HG03460 (cell line): ENCODE results near the gene IER2.

Source experiments
- ATAC-seq: cut with Tn5 transposase; IDR thresholded peaks from one replicate; pipeline ENCODE4 v1.9.1; 2021; ENCODE audit not compliant: unreplicated experiment

Gene IER2, protein sequence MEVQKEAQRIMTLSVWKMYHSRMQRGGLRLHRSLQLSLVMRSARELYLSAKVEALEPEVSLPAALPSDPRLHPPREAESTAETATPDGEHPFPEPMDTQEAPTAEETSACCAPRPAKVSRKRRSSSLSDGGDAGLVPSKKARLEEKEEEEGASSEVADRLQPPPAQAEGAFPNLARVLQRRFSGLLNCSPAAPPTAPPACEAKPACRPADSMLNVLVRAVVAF

GRCh38 chr19:13150187-13150930 is at the start of gene IER2, which contains the start of gene STX10:
TSS of gene IER2 (plus strand) at chr19:13150411. CDS start at chr19:13153187, 2,776 bp downstream.
TSS of gene STX10 (minus strand) at chr19:13150375. CDS start at chr19:13150173, 202 bp downstream.
- peak; percentile 33 for ATAC-seq

GRCh38 chr19:13100841-13101589 is 49.2 kb upstream of the IER2 start:
- no peak for ATAC-seq

DNA sequence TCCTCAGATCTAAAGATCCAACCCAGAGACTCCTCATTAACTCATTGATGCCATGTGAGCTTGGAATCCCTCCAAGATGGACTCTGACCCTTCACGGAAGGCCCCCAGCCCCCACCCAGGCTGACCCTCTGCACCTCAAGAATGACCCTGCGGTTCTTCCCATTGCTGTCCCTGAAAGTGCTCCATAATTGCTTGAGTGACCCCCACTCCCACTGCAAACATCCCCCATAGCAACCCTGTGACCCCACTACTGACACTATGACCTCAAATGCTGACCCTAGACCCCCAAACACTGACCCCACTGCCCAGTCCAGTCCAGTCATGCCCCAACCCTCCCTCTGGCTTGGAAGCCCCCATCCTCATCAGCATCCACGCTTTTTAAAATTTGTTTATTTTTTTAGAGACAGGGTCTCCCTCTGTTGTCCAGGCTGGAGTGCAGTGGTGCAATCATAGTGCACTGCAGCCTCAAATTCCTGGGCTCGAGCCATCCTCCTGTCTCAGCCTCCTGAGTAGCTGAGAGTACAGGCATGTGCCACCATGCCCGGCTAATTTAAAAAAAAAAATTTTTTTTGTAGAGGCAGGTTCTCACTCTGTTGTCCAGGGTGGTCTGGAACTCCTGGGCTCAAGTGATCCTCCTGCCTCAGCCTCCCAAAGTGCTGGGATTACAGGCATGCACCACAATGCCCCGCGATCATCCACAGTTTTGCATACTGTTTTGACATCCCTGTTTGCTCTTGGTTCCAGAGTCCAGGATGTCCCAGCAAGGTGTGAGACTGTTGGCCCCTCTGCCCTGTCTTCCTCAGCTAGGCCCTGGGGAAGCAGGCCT is 48.4 kb upstream of the IER2 start:
- no peak for ATAC-seq

DNA sequence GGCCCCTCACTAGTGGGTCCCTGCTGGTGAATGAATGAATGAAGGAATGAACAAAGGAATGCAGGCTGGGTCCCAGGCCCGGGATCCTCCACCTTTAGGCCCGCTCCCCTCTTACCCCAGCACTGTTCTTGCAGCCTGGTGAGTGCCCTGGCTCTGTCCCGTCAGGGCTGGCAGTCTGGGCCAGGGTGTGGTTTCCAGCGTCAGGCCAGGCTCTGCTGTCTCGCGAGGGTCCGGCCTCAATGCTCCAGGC is 47.9 kb upstream of the IER2 start:
- no peak for ATAC-seq

GRCh38 chr19:13102666-13103580 is 47.3 kb upstream of the IER2 start, which contains the start of gene LYL1:
TSS of gene LYL1 (minus strand) at chr19:13102858. CDS start at chr19:13101171, 1,687 bp downstream.
- no peak for ATAC-seq

GRCh38 chr19:13103581-13104359 is 46.4 kb upstream of the IER2 start:
- ATAC-seq: no peak

DNA sequence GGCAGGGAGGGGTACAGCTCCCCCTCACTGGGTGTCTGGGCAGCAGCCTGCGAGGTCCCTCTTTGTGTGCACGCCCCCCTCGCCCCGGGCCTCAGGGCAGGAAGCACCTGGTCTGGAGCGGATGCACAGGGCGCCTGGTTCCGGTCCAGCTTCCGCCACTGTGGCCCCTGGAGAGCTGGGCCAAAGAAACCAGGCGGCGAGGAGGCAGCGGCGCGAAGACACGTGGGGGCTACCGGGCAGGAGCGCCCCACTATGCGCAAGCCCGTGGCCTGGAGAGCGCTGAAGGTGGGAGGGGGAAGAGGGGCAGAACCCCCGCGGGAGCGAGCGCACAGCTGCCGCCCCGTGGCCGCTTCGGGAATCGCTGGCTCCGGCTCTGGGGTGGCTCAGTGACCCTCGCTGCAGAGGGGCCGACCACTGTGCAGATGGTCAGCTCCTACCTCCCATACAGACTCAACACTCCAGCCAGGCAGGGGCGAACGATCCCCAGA is 45.8 kb upstream of the IER2 start:
- no peak for ATAC-seq

GRCh38 chr19:13104848-13105711 is 45.1 kb upstream of the IER2 start:
- no peak for ATAC-seq

DNA sequence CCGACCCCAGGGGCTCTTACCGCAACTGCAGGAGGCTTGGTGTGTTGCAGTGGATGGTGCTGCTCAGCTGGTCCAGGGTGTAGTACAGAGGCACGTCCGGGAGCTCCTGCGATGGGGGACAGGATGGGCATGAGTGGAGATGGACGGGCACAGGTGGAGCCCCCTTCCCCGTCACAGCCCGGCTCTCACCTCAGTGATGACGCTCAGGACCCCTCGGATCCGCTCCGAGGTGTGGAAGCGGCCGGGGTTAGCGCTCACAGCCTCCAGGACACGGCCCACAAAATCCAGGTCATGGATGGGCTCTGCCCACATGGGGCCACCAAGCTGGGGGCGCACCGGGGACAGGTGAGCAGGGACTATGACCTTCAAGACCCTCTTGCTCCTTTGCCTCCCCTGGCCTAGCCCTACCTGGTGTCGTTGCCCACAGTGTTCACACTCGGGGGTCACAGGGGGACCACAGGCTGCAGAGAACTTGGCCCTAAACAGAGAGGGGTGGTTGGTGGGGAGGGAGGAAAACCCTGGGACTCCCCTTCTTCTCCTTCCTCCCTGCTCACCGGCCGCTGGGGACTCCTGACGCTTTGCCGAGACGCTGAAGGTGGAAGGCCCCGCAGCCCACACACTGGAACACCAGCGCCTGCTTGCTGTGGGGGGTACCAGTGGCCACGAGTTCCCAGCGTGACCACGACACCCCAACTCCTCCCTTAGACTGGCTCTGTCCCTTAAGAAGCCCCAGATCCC is 40.7 kb upstream of the IER2 start:
- ATAC-seq: no peak

DNA sequence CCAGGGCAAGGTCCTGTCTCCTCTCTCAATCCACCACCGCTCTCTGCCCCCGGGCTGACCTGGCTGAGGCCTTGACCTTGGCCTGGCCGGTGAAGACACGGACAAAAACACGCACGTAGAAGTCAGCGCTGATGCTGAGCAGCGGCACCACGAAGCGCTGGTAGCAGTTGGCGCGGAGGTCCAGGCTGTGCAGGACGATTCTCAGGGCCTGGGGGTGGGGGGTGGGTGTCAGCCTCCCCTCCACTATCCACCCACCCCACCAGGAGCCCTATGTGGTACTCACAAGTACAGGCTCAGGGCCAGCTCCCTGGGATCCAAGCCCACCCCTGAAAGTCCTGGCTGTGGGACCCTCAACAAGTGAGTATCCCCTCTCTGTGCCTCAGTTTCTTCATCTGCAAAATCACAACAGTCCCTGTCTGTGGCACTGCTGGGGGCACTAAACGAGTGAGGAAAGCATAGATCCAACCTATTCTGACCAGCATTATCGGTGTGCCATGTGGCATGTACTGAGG is 40.1 kb upstream of the IER2 start:
- no peak for ATAC-seq

DNA sequence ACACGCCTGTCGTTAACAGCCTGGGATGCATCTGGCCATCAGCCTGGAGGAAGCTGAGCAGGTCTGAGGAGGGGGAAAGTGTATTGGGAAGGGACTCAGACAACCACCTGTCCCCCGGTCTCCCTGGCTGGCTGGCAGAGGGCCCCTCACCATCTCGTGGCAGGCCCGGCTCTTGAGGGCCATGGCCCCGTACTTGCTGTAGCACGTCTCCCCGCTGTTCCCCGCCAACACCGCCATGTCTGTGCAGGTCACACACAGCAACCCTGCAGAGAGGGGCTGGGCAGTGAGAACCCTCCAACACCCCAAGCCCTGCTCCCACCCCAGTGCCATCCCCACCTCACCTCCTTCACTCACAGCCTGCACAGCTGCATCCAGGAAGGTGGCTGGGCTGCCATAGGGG is 37.7 kb upstream of the IER2 start:
- ATAC-seq: no peak

DNA sequence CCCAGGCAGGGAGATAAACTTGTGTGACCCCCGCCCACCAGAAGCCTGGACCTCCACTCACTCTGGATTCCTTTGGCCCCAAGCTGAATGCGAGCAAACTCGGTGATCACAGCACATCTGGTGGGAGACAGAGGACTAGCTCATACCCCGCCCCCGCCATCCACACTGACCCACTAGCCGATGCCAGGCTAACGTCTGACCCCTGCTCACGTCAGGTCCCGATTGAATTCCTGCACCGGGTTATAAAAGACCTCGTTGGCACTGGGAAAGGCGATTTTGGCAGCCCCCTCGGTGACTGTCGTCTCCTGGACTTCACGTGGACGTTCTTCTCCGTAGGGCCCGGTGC is 34.3 kb upstream of the IER2 start:
- no peak for ATAC-seq

DNA sequence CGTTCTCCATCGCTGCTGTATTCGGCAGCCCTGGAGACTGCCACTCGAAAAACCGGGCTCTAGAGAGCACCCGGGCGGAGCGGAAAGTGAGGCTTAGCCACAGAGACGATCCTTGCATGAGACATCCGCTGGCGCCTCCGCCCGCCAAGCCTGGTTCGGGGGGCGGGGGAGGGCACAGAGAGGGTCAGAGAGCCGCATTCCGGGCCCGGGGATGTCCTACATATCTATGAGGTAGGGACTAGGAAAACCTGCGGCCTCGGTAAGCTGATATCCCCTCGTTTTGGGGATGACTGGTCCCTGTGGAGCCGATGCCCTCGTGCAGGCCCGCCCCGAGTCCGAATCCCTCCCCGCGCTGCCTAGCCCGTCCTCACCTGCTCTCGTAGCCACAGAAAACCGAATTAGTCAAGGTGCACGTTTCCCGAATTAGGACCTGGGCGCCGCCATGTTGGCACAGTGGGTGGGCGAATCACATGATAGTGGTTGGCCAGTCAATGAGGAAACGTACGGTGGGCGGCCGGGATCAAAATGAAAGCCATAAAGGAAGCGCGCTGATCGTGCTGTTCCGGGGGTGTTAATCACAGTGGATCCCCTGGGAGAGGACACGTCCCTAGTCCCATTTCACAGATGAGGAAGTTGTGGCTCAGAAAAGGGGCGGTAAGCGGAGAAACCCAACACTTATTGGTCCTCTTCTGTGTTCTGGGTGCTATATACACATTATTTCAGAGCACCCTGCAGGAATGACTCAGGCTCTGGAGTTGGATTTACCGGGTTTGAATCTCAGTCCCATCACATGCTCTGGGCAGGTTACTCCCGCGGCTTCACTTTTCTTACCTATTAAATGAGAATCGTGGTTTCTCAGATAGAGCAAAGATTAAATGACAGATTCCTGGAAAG is 33.7 kb upstream of the IER2 start, which contains the start of gene TRMT1:
TSS of gene TRMT1 (minus strand) at position 459 of the 894 bp plus-strand sequence. CDS start at position 118, 341 bp downstream.
- ATAC-seq: peak; percentile 52

DNA sequence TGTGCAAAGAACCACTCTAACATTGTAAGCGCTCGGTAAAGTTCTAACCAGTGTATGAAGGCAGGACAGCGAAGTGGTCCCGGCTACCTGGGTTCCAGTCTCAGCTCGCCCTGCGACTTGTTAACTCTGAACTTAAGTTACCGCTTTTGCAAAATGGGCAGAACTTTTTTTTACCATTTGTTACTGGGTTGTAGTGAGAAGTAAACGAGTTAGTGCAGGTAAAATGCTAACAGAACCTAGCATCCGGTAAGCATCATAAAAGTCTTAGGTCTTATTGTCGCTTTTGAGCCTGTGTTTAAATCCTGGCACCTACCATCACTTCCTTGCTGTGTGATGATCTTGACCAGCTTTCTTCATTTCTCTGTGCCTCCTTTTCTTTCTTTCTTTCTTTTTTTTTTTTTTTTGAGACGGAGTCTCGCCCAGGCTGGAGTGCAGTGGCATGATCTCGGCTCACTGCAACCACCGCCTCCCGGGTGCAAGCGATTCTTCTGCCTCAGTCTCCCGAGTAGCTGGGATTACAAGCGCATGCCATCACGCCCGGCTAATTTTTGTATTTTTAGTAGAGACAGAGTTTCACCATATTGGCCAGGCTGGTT is 32.9 kb upstream of the IER2 start:
- no peak for ATAC-seq

DNA sequence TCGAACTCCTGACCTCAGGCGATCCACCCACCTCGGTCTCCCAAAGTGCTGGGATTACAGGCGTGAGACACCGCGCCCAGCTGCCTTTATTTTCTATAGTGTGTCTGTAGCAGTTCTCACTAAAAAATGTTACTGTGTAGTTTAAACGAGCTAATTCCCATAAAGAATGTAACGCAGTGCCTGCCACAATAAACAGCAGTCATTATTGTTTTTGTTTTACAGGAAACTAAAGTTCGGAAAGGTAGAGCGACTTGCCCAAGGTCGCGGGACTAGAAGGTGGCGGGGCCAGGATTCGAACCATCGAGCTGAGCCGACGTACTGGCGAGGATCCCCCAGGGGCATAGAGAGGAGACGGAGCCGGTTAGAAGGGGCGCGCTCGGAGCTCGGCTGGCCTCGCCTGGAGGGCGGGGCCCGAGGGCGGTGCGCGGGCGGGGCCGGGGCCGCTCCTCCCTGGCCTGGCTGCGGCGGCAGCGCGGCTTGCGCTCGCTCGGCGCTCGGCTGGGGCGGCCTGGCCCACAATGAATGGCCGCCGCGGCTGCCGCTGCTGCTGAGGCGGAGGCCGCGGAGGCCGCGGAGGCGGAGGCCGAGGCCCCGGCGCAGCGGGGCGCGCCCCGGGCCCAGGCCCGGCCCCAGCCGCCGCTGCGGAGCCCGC is 32.3 kb upstream of the IER2 start, which contains the start of gene NACC1:
TSS of gene NACC1 (plus strand) at position 493 of the 652 bp plus-strand sequence. CDS start 16,944 bp downstream, outside the sequence.
- ATAC-seq: peak; percentile 64
